ENCODE data around the gene ANKRD13B.
"Not testable (repeated sequence)": the region's sequence is repeated elsewhere in the genome, so short reads cannot be mapped to it uniquely, and the experiment has no call there.

ANKRD13B gene

DNA sequence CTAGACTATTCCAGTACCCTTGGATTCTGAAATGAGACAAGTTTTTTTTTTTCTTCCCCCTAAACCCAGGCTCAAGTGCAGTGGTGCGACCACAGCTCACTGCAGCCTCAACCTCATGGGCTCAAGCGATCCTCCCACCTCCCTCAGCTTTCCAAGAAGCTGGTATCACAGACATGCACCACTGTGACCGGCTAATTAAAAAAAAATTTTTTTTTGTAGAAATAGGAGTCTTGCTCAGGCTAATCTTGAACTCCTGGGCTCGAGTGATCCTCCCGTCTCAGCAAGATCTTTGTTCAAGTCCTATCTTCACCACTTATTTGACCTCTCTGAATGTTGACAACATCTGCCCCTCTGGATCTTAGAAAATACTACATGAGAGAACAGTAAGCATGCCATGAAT, 56.4 kb downstream of the ANKRD13B start:
- H3K4me3 ChIP-seq (ENCODE audit: low read depth, low read length), result no peak overlapping the region
- TF ChIP-seq, protein P1, sequence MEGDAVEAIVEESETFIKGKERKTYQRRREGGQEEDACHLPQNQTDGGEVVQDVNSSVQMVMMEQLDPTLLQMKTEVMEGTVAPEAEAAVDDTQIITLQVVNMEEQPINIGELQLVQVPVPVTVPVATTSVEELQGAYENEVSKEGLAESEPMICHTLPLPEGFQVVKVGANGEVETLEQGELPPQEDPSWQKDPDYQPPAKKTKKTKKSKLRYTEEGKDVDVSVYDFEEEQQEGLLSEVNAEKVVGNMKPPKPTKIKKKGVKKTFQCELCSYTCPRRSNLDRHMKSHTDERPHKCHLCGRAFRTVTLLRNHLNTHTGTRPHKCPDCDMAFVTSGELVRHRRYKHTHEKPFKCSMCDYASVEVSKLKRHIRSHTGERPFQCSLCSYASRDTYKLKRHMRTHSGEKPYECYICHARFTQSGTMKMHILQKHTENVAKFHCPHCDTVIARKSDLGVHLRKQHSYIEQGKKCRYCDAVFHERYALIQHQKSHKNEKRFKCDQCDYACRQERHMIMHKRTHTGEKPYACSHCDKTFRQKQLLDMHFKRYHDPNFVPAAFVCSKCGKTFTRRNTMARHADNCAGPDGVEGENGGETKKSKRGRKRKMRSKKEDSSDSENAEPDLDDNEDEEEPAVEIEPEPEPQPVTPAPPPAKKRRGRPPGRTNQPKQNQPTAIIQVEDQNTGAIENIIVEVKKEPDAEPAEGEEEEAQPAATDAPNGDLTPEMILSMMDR (IDR thresholded peaks at IDR 0.05; ENCODE audit: low read depth, low read length), result no peak

GRCh38 chr17:29650396-29650795, 57.5 kb downstream of the ANKRD13B start:
- no peak overlapping the region for H3K4me3 ChIP-seq (ENCODE audit: low read depth, low read length)
- TF ChIP-seq, protein P1 (IDR thresholded peaks at IDR 0.05; ENCODE audit: low read depth, low read length), result no peak

GRCh38 chr17:29651913-29652312, 59.0 kb downstream of the ANKRD13B start:
- H3K4me3 ChIP-seq (ENCODE audit: low read depth, low read length), result not testable (repeated sequence)

DNA sequence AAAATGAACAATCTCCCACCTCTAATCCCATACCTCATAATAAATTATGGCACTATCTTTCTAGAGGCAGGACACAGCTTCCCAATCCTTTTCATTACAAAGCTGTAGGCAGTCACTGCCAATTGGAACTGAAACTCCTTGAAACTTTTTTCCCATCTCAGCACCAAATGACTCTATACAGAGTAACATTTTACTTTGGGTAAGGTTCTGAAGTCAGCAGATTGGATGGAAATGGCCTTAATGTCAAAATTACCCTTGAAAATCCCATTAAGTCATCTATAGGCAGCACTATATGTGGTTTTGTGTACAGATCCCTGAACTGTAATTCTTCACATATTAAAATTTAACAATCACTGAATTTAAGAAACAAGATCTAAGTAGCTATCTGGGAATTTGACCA, 60.0 kb downstream of the ANKRD13B start:
- TF ChIP-seq, protein P1 (IDR thresholded peaks at IDR 0.05; ENCODE audit: low read depth, low read length), result no peak
- H3K4me3 ChIP-seq (ENCODE audit: low read depth, low read length), result no peak overlapping the region

DNA sequence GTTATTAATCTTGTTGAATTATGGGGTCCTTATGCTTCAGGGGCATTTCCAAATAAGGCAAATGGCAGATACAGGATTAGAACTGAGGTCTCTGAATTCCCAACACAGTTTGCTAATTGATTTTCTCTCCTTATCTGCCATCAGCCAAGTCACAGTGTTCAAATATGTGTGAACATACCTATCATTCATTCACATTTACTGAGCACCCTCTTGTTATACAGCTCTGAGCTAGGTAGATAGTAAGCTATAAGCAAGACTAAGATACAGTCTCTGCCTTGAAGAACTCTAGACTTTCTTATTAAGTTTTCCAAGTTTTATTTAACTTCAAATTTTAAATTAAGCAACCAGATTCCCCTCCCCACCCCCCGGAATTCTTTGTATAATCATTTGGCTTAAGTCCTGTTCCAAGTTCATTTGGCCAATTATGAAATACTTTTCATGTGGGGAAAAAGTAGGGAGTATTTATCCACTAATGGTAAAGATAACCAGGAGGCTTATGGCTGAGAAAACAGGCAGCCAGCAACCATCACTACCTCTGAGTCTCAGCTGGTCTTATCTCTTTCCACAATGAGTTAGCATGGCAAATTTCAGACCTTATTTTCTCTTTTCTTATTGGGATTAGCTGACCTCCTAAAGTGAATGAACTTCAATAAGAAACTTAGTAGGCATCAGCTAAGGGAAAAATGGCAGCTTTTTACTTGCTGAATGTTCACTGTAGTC, 61.2 kb downstream of the ANKRD13B start:
- TF ChIP-seq, protein P1 (IDR thresholded peaks at IDR 0.05; ENCODE audit: low read depth, low read length), result no peak
- H3K4me3 ChIP-seq (ENCODE audit: low read depth, low read length), result no peak overlapping the region

DNA sequence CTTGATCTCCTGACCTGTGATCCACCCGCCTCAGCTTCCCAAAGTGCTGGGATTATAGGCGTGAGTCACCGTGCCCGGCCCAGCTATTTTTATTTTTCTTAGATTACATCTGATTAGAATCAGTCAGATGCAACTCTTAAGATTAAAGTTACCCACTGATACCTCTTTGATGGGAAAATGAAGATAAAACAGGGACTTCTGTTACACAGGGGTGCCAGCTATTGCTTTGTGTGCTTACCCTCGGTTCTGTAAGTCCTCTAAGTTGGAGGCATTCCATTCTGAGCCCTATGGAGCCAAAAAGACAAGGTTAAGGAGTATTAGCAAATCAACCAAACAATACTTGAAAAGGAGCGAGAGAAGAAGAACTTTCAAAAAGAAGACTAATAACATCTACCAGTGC, 62.4 kb downstream of the ANKRD13B start:
- TF ChIP-seq, protein P1 (IDR thresholded peaks at IDR 0.05; ENCODE audit: low read depth, low read length), result no peak
- H3K4me3 ChIP-seq (ENCODE audit: low read depth, low read length), result no peak overlapping the region

- TF ChIP-seq, protein P1 (IDR thresholded peaks at IDR 0.05; ENCODE audit: low read depth, low read length), result no peak
- H3K4me3 ChIP-seq (ENCODE audit: low read depth, low read length), result no peak overlapping the region
Measured at GRCh38 chr17:29659155-29659554, 66.2 kb downstream of the ANKRD13B start.

DNA sequence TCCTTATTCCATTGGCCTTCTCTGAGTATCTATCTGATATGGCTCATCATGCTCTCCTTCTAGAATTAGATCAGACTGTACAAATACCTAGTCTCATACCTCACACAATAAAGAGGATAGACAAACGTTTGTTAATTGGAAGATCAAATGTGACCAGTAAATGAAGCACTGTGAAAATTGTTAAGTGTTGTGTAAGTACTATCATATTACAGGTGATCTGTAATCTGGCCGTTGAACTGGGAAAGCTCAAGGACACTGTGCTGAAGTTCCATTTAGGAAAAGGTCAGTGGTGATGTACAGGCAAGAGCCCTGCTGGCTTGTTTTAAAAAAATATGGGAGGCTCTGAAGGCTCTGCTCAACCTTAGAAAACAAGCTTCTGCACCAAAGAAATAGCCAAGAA, 68.3 kb downstream of the ANKRD13B start:
- TF ChIP-seq, protein P1 (IDR thresholded peaks at IDR 0.05; ENCODE audit: low read depth, low read length), result no peak
- no peak overlapping the region for H3K4me3 ChIP-seq (ENCODE audit: low read depth, low read length)
